CD4-positive, alpha-beta T cell treated with Interleukin-6 for 4 hours (primary cell): ENCODE measurements around the gene SLC25A28.

Source experiments
- DNase-seq: peaks from one replicate; pipeline ENCODE4 v3.0.0-alpha.2; 2020; ENCODE audit warnings: mixed read lengths

Gene SLC25A28

GRCh38 chr10:99619851-99620710, at the start of gene SLC25A28:
SLC25A28 (minus strand) TSS chr10:99620439; CDS start chr10:99620335, 104 bp downstream.
- DNase-seq: peak; percentile 94

- no peak for DNase-seq
Observed at GRCh38 chr10:99667108-99667751, 47.0 kb upstream of the SLC25A28 start.

- DNase-seq: no peak
Observed at GRCh38 chr10:99665304-99665703, 45.1 kb upstream of the SLC25A28 start.

GRCh38 chr10:99661377-99661763, 41.1 kb upstream of the SLC25A28 start:
- DNase-seq: no peak

GRCh38 chr10:99660662-99661376, 40.6 kb upstream of the SLC25A28 start:
- no peak for DNase-seq

GRCh38 chr10:99659868-99660366, 39.7 kb upstream of the SLC25A28 start:
- DNase-seq: no peak

- peak; percentile 92 for DNase-seq
Observed at GRCh38 chr10:99659031-99659867, 39.0 kb upstream of the SLC25A28 start, which contains the start of gene ENTPD7. ENTPD7 (plus strand) TSS chr10:99659509; CDS start chr10:99659957, 448 bp downstream.

GRCh38 chr10:99658622-99659030, 38.4 kb upstream of the SLC25A28 start:
- DNase-seq: peak; percentile 59

GRCh38 chr10:99656199-99657064, 36.2 kb upstream of the SLC25A28 start:
- DNase-seq: no peak

GRCh38 chr10:99654390-99655175, 34.3 kb upstream of the SLC25A28 start:
- DNase-seq: no peak

GRCh38 chr10:99652800-99653390, 32.7 kb upstream of the SLC25A28 start:
- DNase-seq: no peak

- DNase-seq: no peak
Observed at GRCh38 chr10:99648717-99649116, 28.5 kb upstream of the SLC25A28 start.

- no peak for DNase-seq
Observed at GRCh38 chr10:99647601-99648151, 27.4 kb upstream of the SLC25A28 start.

GRCh38 chr10:99633832-99634231, 13.6 kb upstream of the SLC25A28 start:
- no peak for DNase-seq

- DNase-seq: no peak
Observed at GRCh38 chr10:99631496-99631895, 11.3 kb upstream of the SLC25A28 start.

- no peak for DNase-seq
Observed at GRCh38 chr10:99630991-99631390, 10.8 kb upstream of the SLC25A28 start.

GRCh38 chr10:99630433-99630832, 10.2 kb upstream of the SLC25A28 start:
- peak; percentile 19 for DNase-seq

GRCh38 chr10:99629625-99629978, 9.4 kb upstream of the SLC25A28 start:
- no peak for DNase-seq

- DNase-seq: no peak
Observed at GRCh38 chr10:99628923-99629624, 8.8 kb upstream of the SLC25A28 start.
